ENCODE results near the gene STARD3NL. TPM values are rescaled to one million over a fixed set of nuclear protein-coding genes. Genes with fewer than 3 reads are reported as not detected.
"Not testable (repeated sequence)": the region's sequence is repeated elsewhere in the genome, so short reads cannot be mapped to it uniquely, and the experiment has no call there.

The STARD3NL gene
- total RNA-seq, 2 donors from 2014 or later = 48.6 to 58.3 TPM

- H3K36me3 ChIP-seq (ENCODE audit: control insufficient read depth, insufficient read depth, low read length) = no peaks in the 10 kb centered on the region
- no peak overlapping the region for H3K9ac ChIP-seq (ENCODE audit: extremely low read depth, low read length, poor library complexity, severe bottlenecking)
- no peak for TF ChIP-seq CTCF (conservative IDR thresholded peaks at IDR 0.05)
- no peak overlapping the region for H3K4me3 ChIP-seq (ENCODE audit: low read length)
- Mint-ChIP-seq H3K4me3 (no peak overlapping the region), H3K27ac (no peak overlapping the region), H3K4me1 (no peaks in the 10 kb centered on the region), H3K9me3 (no peaks in the 10 kb centered on the region), H3K27me3 (ENCODE audit: insufficient read depth) (no peaks in the 10 kb centered on the region), H3K36me3 (ENCODE audit: low read depth) (no peaks in the 10 kb centered on the region)
- H3K27ac ChIP-seq (ENCODE audit: low read depth, low read length) = no peak overlapping the region
- WGBS, 2 experiments (ENCODE audit: insufficient coverage in 1 of 2, insufficient read length in 1 of 2) = 93 to 100% methylated on average over 1 to 2 of the region's 2 CpGs
- H3K9me3 ChIP-seq (ENCODE audit: control insufficient read depth, low read length) = no peaks in the 10 kb centered on the region
- no peak for DNase-seq
- H3K27me3 ChIP-seq (ENCODE audit: control insufficient read depth, insufficient read depth, low read length, poor library complexity, severe bottlenecking) = no peaks in the 10 kb centered on the region
- no peaks in the 10 kb centered on the region for H3K4me1 ChIP-seq (ENCODE audit: control insufficient read depth, insufficient read depth, low read length)
Measured at GRCh38 chr7:38257350-38257677, 79.3 kb downstream of the STARD3NL start.

DNA sequence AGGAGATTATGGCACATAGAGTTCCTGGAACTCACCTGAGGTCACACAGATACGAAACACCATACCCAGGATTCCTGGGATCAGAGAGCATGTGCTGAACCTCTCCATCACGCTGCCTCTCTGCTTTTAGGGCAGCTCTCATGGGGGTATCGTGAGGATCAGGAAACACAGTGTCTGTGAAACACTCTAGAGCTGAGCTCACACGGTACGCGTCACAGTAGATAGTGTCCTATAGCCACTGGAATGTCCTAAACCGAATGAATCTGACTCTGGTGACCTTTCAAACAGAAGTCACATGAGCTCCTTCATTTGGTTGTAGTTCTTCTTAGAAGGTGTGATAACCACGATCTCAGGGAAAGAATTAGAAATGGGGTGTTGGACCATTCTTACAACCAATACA, 81.1 kb downstream of the STARD3NL start:
- H3K27ac Mint-ChIP-seq; H3K4me1 ChIP-seq (ENCODE audit: control insufficient read depth, insufficient read depth, low read length); H3K9me3 Mint-ChIP-seq; H3K4me3 Mint-ChIP-seq; H3K27me3 ChIP-seq (ENCODE audit: control insufficient read depth, insufficient read depth, low read length, poor library complexity, severe bottlenecking); DNase-seq; H3K36me3 Mint-ChIP-seq (ENCODE audit: low read depth); H3K4me3 ChIP-seq (ENCODE audit: low read length); H3K27me3 Mint-ChIP-seq (ENCODE audit: insufficient read depth); H3K27ac ChIP-seq (ENCODE audit: low read depth, low read length); H3K4me1 Mint-ChIP-seq; H3K36me3 ChIP-seq (ENCODE audit: control insufficient read depth, insufficient read depth, low read length); H3K9ac ChIP-seq (ENCODE audit: extremely low read depth, low read length, poor library complexity, severe bottlenecking); H3K9me3 ChIP-seq (ENCODE audit: control insufficient read depth, low read length): not testable (repeated sequence)
- WGBS, 2 experiments (ENCODE audit: insufficient coverage in 1 of 2, insufficient read length in 1 of 2) = 96 to 98% methylated on average over 6 to 8 of the region's 8 CpGs

DNA sequence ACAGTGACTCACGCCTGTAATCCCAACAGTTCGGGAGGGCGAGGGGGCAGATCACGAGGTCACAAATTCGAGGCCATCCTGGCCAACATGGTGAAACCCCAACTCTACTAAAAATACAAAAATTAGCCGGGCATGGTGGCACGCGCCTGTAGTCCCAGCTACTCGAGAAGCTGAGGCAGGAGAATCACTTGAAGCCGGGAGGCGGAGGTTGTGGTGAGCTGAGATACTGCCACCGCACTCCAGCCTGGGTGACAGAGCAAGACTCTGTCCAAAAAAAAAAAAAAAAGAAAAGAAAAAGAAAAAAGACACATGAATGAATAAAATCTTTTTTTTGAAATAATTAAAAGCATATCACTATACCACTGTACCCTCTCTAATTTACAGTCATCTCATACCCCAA, 83.6 kb downstream of the STARD3NL start:
- 94 to 95% methylated on average over 5 to 12 of the region's 12 CpGs for WGBS, 2 experiments (ENCODE audit: insufficient coverage in 1 of 2, insufficient read length in 1 of 2)
- H3K4me1 ChIP-seq (ENCODE audit: control insufficient read depth, insufficient read depth, low read length); H3K27me3 Mint-ChIP-seq (ENCODE audit: insufficient read depth); H3K36me3 Mint-ChIP-seq (ENCODE audit: low read depth); H3K9ac ChIP-seq (ENCODE audit: extremely low read depth, low read length, poor library complexity, severe bottlenecking); H3K36me3 ChIP-seq (ENCODE audit: control insufficient read depth, insufficient read depth, low read length); H3K9me3 Mint-ChIP-seq; H3K4me3 Mint-ChIP-seq; H3K27me3 ChIP-seq (ENCODE audit: control insufficient read depth, insufficient read depth, low read length, poor library complexity, severe bottlenecking); H3K27ac Mint-ChIP-seq; H3K9me3 ChIP-seq (ENCODE audit: control insufficient read depth, low read length); DNase-seq; H3K4me1 Mint-ChIP-seq; H3K27ac ChIP-seq (ENCODE audit: low read depth, low read length); H3K4me3 ChIP-seq (ENCODE audit: low read length): not testable (repeated sequence)

DNA sequence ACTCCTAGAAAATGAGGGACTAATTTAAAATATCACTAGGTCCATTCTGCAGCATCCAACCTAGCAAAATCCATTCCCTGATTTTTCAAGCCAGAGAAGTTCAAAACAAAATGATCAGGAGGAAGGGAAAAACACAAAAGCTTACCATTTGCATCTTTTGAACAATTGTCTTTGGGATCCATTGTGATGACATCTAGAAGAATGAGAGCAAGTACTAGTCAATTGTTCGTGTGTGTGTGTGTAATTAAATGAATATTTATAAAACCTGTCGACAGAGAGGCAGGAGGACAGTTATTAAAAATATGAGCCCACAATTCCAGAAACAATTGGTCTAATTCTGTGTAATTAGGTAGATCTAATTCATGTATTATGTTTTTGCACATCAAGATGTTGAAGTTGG, 84.0 kb downstream of the STARD3NL start:
- WGBS, 2 experiments (ENCODE audit: insufficient coverage in 1 of 2, insufficient read length in 1 of 2) = 94 to 98% methylated on average over 2 of the region's 2 CpGs
- not testable (repeated sequence) for H3K27ac ChIP-seq (ENCODE audit: low read depth, low read length); H3K27me3 Mint-ChIP-seq (ENCODE audit: insufficient read depth)

More for the DNA sequence above, 84.0 kb downstream of the STARD3NL start:
- not testable (repeated sequence) for H3K4me1 ChIP-seq (ENCODE audit: control insufficient read depth, insufficient read depth, low read length); H3K36me3 ChIP-seq (ENCODE audit: control insufficient read depth, insufficient read depth, low read length); H3K36me3 Mint-ChIP-seq (ENCODE audit: low read depth); H3K27me3 ChIP-seq (ENCODE audit: control insufficient read depth, insufficient read depth, low read length, poor library complexity, severe bottlenecking); H3K4me3 Mint-ChIP-seq; H3K9me3 Mint-ChIP-seq; H3K4me1 Mint-ChIP-seq; DNase-seq; H3K27ac Mint-ChIP-seq; H3K9ac ChIP-seq (ENCODE audit: extremely low read depth, low read length, poor library complexity, severe bottlenecking); H3K9me3 ChIP-seq (ENCODE audit: control insufficient read depth, low read length); H3K4me3 ChIP-seq (ENCODE audit: low read length)
